Gastroesophageal sphincter (tissue), 4 donors: ENCODE results near the gene PAAF1. TPM values are rescaled to one million over a fixed set of nuclear protein-coding genes. Genes with fewer than 3 reads are reported as not detected.
"Not testable (repeated sequence)": the region's sequence is repeated elsewhere in the genome, so short reads cannot be mapped to it uniquely, and the experiment has no call there.

Experiments
- ATAC-seq: fragments of 150-250 bp; one replicate; pipeline ENCODE4 v1.9.1; 2016; ENCODE audit warnings: mild to moderate bottlenecking, moderate library complexity
- H3K27ac ChIP-seq, 4 donors: fragments of 200-600 bp; sonication (generic) in 3 of 4; 1 replicate in 3 of 4; 2 replicates in 1 of 4; pipeline ENCODE4 v1.5.1; 2016 to 2019
- H3K27me3 ChIP-seq: fragments of 200-600 bp; sonication (generic); one replicate; pipeline ENCODE4 v1.5.1; 2019
- H3K36me3 ChIP-seq, 2 donors: fragments of 200-600 bp; sonication (generic); one replicate each; pipeline ENCODE4 v1.5.1; 2019; ENCODE audit warnings: control low read depth in 1 of 2
- H3K4me1 ChIP-seq, 3 donors: fragments of 200-600 bp; sonication (generic); 1 replicate in 2 of 3; 2 replicates in 1 of 3; pipeline ENCODE4 v1.5.1; 2016 to 2019; ENCODE audit warnings: control low read depth in 2 of 3
- H3K4me3 ChIP-seq, 2 donors: fragments of 200-600 bp; sonication (generic); one replicate each; pipeline ENCODE4 v1.5.1; 2019; ENCODE audit warnings: mild to moderate bottlenecking in 1 of 2, moderate library complexity in 1 of 2
- H3K9me3 ChIP-seq, 3 donors: fragments of 200-600 bp; sonication (generic); one replicate each; pipeline ENCODE4 v1.5.1; 2017 to 2019; ENCODE audit warnings: control low read depth in 2 of 3
- EP300 ChIP-seq: sonication (generic); formaldehyde crosslinking; IDR thresholded peaks from one replicate; pipeline ENCODE4 v1.6.1; 2017; ENCODE audit warnings: antibody characterized with exemption, mild to moderate bottlenecking
- POLR2A ChIP-seq, 2 donors: fragments of 450-650 bp; IDR thresholded peaks; one replicate each; pipeline ENCODE4 v1.6.1; 2017; ENCODE audit warnings: antibody characterized with exemption in 2 of 2, mild to moderate bottlenecking in 2 of 2, moderate library complexity in 1 of 2
- POLR2AphosphoS5 ChIP-seq: sonication (generic); formaldehyde crosslinking; IDR thresholded peaks from one replicate; pipeline ENCODE4 v1.6.1; 2017; ENCODE audit warnings: antibody characterized with exemption
- WGBS, 2 donors: methylation state at CpG; one replicate each; pipeline ENCODE4 v1.1.5; 2018; ENCODE audit warnings: low coverage in 1 of 2; 5-methylcytosine and 5-hydroxymethylcytosine counted together
- total RNA-seq, 4 donors: library from RNA; depleted of rRNA; stranded (reverse); fragments of >200 nt; gene quantifications; one replicate each; pipeline ENCODE4 v1.1.0, GENCODE V29; 2016
- TF ChIP-seq, protein P1 (sequence below), 4 experiments: fragments of 200-600 bp in 2 of 4; fragments of 450-650 bp in 2 of 4; sonication (generic) in 1 of 4; IDR thresholded peaks; one replicate each; pipeline ENCODE4 v1.5.1; 2017 to 2019; ENCODE audit warnings: antibody characterized with exemption in 4 of 4, mild to moderate bottlenecking in 2 of 4, moderate library complexity in 2 of 4

PAAF1 gene
- total RNA-seq, 4 donors from 2014 or later, result 16.2 to 30.2 (median 17.8) TPM

DNA sequence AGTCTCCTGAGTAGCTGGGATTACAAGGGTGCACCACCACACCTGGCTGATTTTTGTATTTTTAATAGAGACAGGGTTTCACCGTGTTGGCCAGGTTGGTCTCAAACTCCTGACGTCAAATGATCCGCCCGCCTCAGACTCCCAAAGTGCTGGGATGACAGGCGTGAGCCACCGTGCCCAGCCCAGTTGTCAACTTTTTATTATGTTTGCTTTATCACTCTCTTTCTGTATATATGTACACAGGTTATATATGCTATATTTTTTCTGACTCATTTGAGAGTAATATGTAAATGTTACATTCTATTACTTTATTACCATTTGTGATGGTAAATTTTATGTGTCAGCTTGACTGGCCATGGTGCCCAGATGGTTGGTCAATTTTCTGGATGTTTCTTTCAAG is 55.2 kb downstream of the PAAF1 start:
- no peak for ATAC-seq
- H3K27ac ChIP-seq, result no peak overlapping the region
- no peaks in the 10 kb centered on the region for H3K27me3 ChIP-seq
- TF ChIP-seq POLR2AphosphoS5 (no peak), EP300 (no peak), POLR2A (IDR thresholded peaks at IDR 0.05) (no peak)
- TF ChIP-seq, protein P1, sequence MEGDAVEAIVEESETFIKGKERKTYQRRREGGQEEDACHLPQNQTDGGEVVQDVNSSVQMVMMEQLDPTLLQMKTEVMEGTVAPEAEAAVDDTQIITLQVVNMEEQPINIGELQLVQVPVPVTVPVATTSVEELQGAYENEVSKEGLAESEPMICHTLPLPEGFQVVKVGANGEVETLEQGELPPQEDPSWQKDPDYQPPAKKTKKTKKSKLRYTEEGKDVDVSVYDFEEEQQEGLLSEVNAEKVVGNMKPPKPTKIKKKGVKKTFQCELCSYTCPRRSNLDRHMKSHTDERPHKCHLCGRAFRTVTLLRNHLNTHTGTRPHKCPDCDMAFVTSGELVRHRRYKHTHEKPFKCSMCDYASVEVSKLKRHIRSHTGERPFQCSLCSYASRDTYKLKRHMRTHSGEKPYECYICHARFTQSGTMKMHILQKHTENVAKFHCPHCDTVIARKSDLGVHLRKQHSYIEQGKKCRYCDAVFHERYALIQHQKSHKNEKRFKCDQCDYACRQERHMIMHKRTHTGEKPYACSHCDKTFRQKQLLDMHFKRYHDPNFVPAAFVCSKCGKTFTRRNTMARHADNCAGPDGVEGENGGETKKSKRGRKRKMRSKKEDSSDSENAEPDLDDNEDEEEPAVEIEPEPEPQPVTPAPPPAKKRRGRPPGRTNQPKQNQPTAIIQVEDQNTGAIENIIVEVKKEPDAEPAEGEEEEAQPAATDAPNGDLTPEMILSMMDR (IDR thresholded peaks at IDR 0.05), result no peak
- H3K36me3 ChIP-seq, result peaks cover 0 to 74% of the 10 kb centered on the region in 2 donors
- H3K9me3 ChIP-seq, result no peaks in the 10 kb centered on the region
- no peak overlapping the region for H3K4me3 ChIP-seq
- 92 to 93% methylated on average over 6 of the region's 6 CpGs for WGBS, 2 donors
- no peaks in the 10 kb centered on the region for H3K4me1 ChIP-seq

DNA sequence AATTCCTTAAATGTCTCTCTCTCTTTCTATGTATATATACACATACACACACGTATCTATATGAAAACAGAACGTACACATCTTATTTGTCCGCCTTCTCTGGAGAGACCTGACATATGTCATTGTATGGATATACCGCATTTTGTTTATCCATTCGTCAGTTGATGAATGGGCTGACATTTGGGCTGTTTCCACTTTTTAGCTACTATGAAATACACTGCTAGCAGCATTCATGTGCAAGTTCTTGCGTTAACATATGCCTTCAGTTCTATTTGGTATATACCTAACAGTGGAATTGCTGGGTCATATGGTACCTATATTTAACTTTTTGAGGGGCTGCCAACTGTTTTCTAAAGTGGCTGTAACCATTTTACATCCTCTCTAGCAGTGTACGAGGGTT is 56.0 kb downstream of the PAAF1 start:
- Histone ChIP-seq H3K27me3 (no peaks in the 10 kb centered on the region), H3K4me1 (no peaks in the 10 kb centered on the region), H3K9me3 (no peaks in the 10 kb centered on the region), H3K4me3 (no peak overlapping the region), H3K36me3 (peaks cover 0 to 65% of the 10 kb centered on the region in 2 donors), H3K27ac (no peak overlapping the region)
- no peak for TF ChIP-seq EP300
- TF ChIP-seq POLR2AphosphoS5, result no peak
- ATAC-seq, result no peak
- 81 to 89% methylated on average over 7 of the region's 7 CpGs for WGBS, 2 donors

DNA sequence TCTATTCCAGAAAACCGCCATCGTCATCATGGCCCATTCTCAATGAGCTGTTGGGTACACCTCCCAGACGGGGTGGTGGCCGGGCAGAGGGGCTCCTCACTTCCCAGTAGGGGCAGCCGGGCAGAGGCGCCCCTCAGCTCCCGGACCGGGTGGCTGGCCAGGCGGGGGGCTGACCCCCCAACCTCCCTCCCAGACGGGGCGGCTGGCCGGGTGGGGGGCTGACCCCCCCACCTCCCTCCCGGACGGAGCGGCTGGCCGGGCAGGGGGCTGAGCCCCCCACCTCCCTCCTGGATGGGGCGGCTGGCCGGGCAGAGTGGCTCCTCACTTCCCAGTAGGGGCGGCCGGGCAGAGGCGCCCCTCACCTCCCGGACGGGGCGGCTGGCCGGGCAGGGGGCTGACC is 59.2 kb downstream of the PAAF1 start:
- H3K4me1 ChIP-seq, H3K27me3 ChIP-seq, ATAC-seq, H3K4me3 ChIP-seq, H3K27ac ChIP-seq, H3K9me3 ChIP-seq: not testable (repeated sequence)
- peaks cover 0 to 35% of the 10 kb centered on the region in 2 donors for H3K36me3 ChIP-seq
- WGBS, 2 donors, result no CpG with 5 or more reads among the region's 25 CpGs

GRCh38 chr11:73939096-73939495 is 62.3 kb downstream of the PAAF1 start:
- Histone ChIP-seq H3K9me3 (no peaks in the 10 kb centered on the region), H3K27ac (no peak overlapping the region), H3K36me3 (peaks cover 0 to 9% of the 10 kb centered on the region in 2 donors), H3K4me3 (no peak overlapping the region), H3K27me3 (no peaks in the 10 kb centered on the region), H3K4me1 (no peaks in the 10 kb centered on the region)
- ATAC-seq, result no peak
- 82 to 89% methylated on average over 1 to 4 of the region's 4 CpGs for WGBS, 2 donors
- TF ChIP-seq POLR2A (IDR thresholded peaks at IDR 0.05) (no peak), POLR2AphosphoS5 (no peak), EP300 (no peak)
- TF ChIP-seq, protein P1 (IDR thresholded peaks at IDR 0.05), result no peak

GRCh38 chr11:73940801-73941570 is 64.2 kb downstream of the PAAF1 start:
- WGBS, 2 donors, result 77 to 89% methylated on average over 3 to 9 of the region's 9 CpGs
- no peak overlapping the region for H3K27ac ChIP-seq
- no peak for TF ChIP-seq EP300
- TF ChIP-seq, protein P1 (IDR thresholded peaks at IDR 0.05), result no peak
- no peak for TF ChIP-seq POLR2AphosphoS5
- TF ChIP-seq POLR2A (IDR thresholded peaks at IDR 0.05), result no peak
- no peaks in the 10 kb centered on the region for H3K27me3 ChIP-seq
- H3K4me3 ChIP-seq, result no peak overlapping the region
- H3K36me3 ChIP-seq, result no peaks in the 10 kb centered on the region
- no peak for ATAC-seq
- no peaks in the 10 kb centered on the region for H3K9me3 ChIP-seq
- H3K4me1 ChIP-seq, result no peaks in the 10 kb centered on the region

DNA sequence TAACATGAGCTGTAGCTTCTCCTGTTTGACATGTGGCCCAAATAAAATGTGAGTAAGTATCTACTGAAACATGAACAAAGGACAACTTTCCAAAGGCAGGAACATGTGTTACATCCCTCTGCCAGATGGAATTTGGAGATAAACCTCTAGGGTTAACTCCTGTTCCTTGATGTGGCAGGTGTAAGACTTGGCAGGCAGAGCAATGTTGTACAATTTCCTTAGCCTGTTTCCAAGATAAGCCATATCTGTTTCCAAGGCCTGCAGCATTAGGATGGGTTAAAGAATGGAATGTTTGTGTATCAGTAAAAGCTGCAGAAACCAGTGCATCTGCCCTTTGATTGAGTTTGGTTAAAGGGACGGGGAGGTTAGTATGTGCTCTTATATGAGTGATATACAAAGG is 65.2 kb downstream of the PAAF1 start:
- no peaks in the 10 kb centered on the region for H3K4me1 ChIP-seq
- TF ChIP-seq POLR2AphosphoS5, result no peak
- no peak for TF ChIP-seq EP300
- no peaks in the 10 kb centered on the region for H3K9me3 ChIP-seq
- ATAC-seq, result no peak
- WGBS, 2 donors, result 90 to 100% methylated on average over 1 of the region's 1 CpG
- H3K4me3 ChIP-seq, result no peak overlapping the region
- no peaks in the 10 kb centered on the region for H3K27me3 ChIP-seq
- no peaks in the 10 kb centered on the region for H3K36me3 ChIP-seq
- no peak overlapping the region for H3K27ac ChIP-seq
